Measurements from ENCODE around the gene DUSP7.

DNA sequence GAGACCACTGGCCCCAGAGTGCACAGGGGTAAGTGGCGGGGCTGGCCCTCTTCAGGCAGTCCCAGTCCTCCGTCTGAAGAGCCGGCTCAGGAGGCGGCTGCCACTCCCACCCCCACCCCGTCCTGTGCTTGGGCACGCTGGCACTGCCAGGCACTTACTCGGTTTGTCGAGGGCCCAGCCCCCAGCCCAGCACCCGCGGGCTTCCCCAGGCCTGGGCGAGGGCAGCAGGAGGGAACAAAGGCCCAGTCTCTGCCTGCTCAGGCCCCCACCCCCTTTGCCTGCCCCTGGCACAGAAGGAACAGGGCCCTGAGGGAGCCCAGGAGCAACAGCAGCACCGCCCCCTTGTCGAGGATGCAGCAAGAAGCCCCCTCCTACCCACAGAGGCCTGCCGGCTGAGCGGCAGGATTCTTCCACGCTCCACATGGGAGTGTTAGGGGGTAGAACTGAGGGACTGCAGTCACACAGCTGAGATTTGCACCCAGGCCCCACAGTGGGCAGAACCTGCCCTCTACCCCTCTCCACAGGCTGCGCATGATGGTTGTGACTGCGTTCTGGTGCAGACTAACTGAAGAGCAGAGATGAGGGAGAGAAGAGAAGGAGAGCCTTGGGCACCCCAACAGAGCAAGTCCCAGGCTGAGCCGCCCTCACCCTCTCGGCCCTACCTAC lies 8.9 kb downstream of the DUSP7 start:
- TF ChIP-seq POLR2A (IDR thresholded peaks at IDR 0.05) = no peak
- TF ChIP-seq CTCF (IDR thresholded peaks at IDR 0.05) = no peak

Data from body of pancreas (tissue), 4 donors.